Liver (tissue), 3 donors: ENCODE measurements around the gene TAGLN2.

Experiments
- CTCF ChIP-seq: fragments of 150-350 bp; IDR thresholded peaks from 2 replicates; pipeline ENCODE4 v1.5.1; 2017; ENCODE audit warnings: improper control_type of control experiment, low read depth, low read length; ENCODE audit not compliant: missing input control
- FOXA1 ChIP-seq: IDR thresholded peaks from 2 replicates; pipeline ENCODE4 v1.6.1; 2016; ENCODE audit warnings: antibody characterized with exemption
- HNF4A ChIP-seq, 2 donors: conservative IDR thresholded peaks; 2 replicates each; pipeline ENCODE4 v1.6.1; 2016; ENCODE audit warnings: antibody characterized with exemption in 2 of 2, mild to moderate bottlenecking in 2 of 2
- HNF4G ChIP-seq: IDR thresholded peaks from 2 replicates; pipeline ENCODE4 v1.6.1; 2016; ENCODE audit warnings: antibody characterized with exemption
- MAX ChIP-seq: IDR thresholded peaks from 2 replicates; pipeline ENCODE4 v1.6.1; 2016; ENCODE audit warnings: antibody characterized with exemption
- TAF1 ChIP-seq: conservative IDR thresholded peaks from 2 replicates; pipeline ENCODE4 v1.6.1; 2016; ENCODE audit warnings: antibody characterized with exemption, mild to moderate bottlenecking
- TF ChIP-seq, protein P1 (sequence below): IDR thresholded peaks from 2 replicates; pipeline ENCODE4 v1.6.1; 2016; ENCODE audit warnings: antibody characterized with exemption
- donor health status: healthy.
- donor health status: healthy.

- TF ChIP-seq MAX, result no peak
- no peak for TF ChIP-seq CTCF
- no peak for TF ChIP-seq HNF4G
- TF ChIP-seq FOXA1, result no peak
- no peak for TF ChIP-seq TAF1
- TF ChIP-seq, protein P1, sequence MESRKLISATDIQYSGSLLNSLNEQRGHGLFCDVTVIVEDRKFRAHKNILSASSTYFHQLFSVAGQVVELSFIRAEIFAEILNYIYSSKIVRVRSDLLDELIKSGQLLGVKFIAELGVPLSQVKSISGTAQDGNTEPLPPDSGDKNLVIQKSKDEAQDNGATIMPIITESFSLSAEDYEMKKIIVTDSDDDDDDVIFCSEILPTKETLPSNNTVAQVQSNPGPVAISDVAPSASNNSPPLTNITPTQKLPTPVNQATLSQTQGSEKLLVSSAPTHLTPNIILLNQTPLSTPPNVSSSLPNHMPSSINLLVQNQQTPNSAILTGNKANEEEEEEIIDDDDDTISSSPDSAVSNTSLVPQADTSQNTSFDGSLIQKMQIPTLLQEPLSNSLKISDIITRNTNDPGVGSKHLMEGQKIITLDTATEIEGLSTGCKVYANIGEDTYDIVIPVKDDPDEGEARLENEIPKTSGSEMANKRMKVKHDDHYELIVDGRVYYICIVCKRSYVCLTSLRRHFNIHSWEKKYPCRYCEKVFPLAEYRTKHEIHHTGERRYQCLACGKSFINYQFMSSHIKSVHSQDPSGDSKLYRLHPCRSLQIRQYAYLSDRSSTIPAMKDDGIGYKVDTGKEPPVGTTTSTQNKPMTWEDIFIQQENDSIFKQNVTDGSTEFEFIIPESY, result no peak
- TF ChIP-seq HNF4A (conservative IDR thresholded peaks at IDR 0.05), result no peak
Observed at GRCh38 chr1:159917533-159918351, 7.6 kb downstream of the TAGLN2 start.
